GM19463 (cell line): ENCODE results near the gene BLMH.
"Not testable (repeated sequence)": the region's sequence is repeated elsewhere in the genome, so short reads cannot be mapped to it uniquely, and the experiment has no call there.

Experiments used
- ATAC-seq: cut with Tn5 transposase; IDR thresholded peaks from one replicate; pipeline ENCODE4 v1.9.1; 2021; ENCODE audit warnings: mild to moderate bottlenecking, moderate library complexity; ENCODE audit not compliant: unreplicated experiment

The BLMH gene

GRCh38 chr17:30208214-30208613 is 83.5 kb downstream of the BLMH start:
- ATAC-seq: no peak

DNA sequence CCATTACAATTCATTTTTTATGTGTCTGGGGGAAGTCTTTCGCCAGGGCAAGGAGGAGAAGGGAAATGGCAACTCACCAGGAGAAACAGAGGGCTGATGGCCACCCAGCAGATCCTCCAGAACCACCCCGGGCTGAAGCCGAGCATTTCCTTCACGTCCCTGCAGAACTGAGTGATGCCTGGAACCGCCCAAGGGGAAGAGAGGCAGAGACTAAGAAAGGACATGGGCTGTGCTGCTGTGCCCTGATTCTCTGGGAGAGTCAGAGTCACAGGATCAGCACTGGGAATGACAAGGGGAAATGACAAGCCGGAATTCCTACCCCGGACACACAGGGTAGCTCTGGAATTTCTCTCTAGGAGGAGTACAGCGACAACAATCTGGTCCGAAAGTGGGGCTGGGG is 84.1 kb downstream of the BLMH start:
- no peak for ATAC-seq

DNA sequence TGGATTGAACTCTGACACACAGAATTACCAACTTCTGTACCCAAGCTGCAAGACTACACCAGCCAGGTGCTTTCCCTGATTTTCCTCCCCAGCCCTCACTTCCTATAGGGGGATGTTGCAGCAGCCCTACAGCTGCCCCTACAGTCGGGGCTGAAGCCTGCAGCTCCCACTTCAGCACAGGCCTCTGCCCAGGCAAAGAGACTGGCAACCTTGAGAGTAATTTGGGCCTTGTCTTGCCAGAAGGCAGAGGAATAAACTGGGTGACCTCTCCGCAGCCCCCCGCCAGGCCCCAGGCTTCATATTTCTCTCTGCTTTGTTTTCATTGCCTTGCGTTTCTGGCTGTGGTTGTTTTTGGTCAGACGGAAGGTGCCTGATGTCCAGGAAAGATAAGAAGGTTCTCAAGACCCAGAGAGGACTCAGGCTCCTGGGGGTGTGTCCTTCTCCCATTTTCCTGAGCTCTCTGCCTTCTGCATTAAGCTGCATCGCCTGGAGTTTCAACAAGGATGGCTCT is 88.2 kb downstream of the BLMH start:
- no peak for ATAC-seq

- not testable (repeated sequence) for ATAC-seq
Measured at GRCh38 chr17:30200656-30201055, 91.1 kb downstream of the BLMH start.

- ATAC-seq: no peak
Measured at GRCh38 chr17:30200106-30200505, 91.6 kb downstream of the BLMH start.

- ATAC-seq: no peak
Measured at GRCh38 chr17:30199600-30199999, 92.1 kb downstream of the BLMH start.
